Uterus (tissue), 4 donors: ENCODE results near the gene GNAT2. TPM values are rescaled to one million over a fixed set of nuclear protein-coding genes. Genes with fewer than 3 reads are reported as not detected.

Source experiments
- DNase-seq, 2 donors: peaks; one replicate each; pipeline ENCODE4 v3.0.0-alpha.2; 2019 to 2020
- H3K27ac ChIP-seq, 2 donors: fragments of 200-600 bp; sonication (generic); 1 replicate in 1 of 2; 2 replicates in 1 of 2; pipeline ENCODE4 v1.5.1; 2016 to 2018
- H3K27me3 ChIP-seq, 2 donors: fragments of 200-600 bp; sonication (generic); one replicate each; pipeline ENCODE4 v1.5.1; 2018 to 2019; ENCODE audit warnings: control low read depth in 1 of 2
- H3K36me3 ChIP-seq, 2 donors: fragments of 200-600 bp; sonication (generic); one replicate each; pipeline ENCODE4 v1.5.1; 2019; ENCODE audit warnings: control low read depth in 1 of 2
- H3K4me1 ChIP-seq, 2 donors: fragments of 200-600 bp; sonication (generic); one replicate each; pipeline ENCODE4 v1.5.1; 2018 to 2019; ENCODE audit warnings: control low read depth in 1 of 2
- H3K4me3 ChIP-seq, 2 donors: fragments of 200-600 bp; sonication (generic); 1 replicate in 1 of 2; 2 replicates in 1 of 2; pipeline ENCODE4 v1.5.1; 2018 to 2019; ENCODE audit warnings: mild to moderate bottlenecking in 1 of 2
- H3K9me3 ChIP-seq, 2 donors: fragments of 200-600 bp; sonication (generic); one replicate each; pipeline ENCODE4 v1.5.1; 2019; ENCODE audit warnings: control low read depth in 1 of 2
- POLR2A ChIP-seq, 2 donors: fragments of 450-650 bp; IDR thresholded peaks; one replicate each; pipeline ENCODE4 v1.6.1; 2016; ENCODE audit warnings: antibody characterized with exemption in 2 of 2, mild to moderate bottlenecking in 1 of 2, moderate library complexity in 1 of 2
- intact Hi-C: fragments of 100-400 bp; cut with DNase I; formaldehyde crosslinking; loops from one replicate; pipeline ENCODE4 v1.15.1; 2023; ENCODE audit warnings: low total_unique reads
- total RNA-seq, 4 donors: library from RNA; depleted of rRNA in 3 of 4; stranded (reverse); fragments of >200 nt in 3 of 4; gene quantifications; one replicate each; pipeline versions ENCODE4 v1.1.0 to v1.2.4, GENCODE V29; 2014 to 2023
- TF ChIP-seq, protein P1 (sequence below), 4 experiments: fragments of 200-600 bp in 2 of 4; fragments of 450-650 bp in 2 of 4; sonication (generic) in 2 of 4; IDR thresholded peaks; one replicate each; pipeline ENCODE4 v1.5.1; 2016 to 2019; ENCODE audit warnings: antibody characterized with exemption in 4 of 4, mild to moderate bottlenecking in 2 of 4, moderate library complexity in 1 of 4
- donor health status: DM: yes; HTN: yes; CAD: no.

Gene GNAT2
- total RNA-seq, 4 donors from 2014 or later: not detected

DNA sequence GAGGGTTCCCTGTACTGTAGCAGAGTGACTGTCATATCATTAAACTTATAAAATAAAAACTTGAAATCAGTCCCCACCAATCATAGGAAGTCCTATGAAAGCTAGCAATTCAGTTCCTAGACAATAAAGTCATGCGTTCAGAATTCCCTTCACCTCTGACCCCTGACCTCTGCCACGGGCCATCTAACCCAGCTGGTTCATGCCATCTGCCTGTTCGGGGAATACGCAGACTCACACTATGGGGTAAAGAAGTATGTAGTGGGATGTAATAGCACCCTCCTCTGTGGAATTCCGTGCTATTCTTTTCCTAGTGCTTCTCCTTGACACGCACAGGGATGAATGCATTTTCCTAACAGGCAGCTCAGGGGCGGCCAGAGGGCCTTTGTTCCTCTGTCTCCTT lies 38.6 kb upstream of the GNAT2 start:
- no peak for DNase-seq
- Histone ChIP-seq H3K9me3 (no peaks in the 10 kb centered on the region), H3K4me1 (no peaks in the 10 kb centered on the region), H3K36me3 (no peaks in the 10 kb centered on the region), H3K4me3 (no peak overlapping the region), H3K27me3 (no peaks in the 10 kb centered on the region), H3K27ac (no peak overlapping the region)
- no peak for TF ChIP-seq POLR2A (IDR thresholded peaks at IDR 0.05)
- TF ChIP-seq, protein P1, sequence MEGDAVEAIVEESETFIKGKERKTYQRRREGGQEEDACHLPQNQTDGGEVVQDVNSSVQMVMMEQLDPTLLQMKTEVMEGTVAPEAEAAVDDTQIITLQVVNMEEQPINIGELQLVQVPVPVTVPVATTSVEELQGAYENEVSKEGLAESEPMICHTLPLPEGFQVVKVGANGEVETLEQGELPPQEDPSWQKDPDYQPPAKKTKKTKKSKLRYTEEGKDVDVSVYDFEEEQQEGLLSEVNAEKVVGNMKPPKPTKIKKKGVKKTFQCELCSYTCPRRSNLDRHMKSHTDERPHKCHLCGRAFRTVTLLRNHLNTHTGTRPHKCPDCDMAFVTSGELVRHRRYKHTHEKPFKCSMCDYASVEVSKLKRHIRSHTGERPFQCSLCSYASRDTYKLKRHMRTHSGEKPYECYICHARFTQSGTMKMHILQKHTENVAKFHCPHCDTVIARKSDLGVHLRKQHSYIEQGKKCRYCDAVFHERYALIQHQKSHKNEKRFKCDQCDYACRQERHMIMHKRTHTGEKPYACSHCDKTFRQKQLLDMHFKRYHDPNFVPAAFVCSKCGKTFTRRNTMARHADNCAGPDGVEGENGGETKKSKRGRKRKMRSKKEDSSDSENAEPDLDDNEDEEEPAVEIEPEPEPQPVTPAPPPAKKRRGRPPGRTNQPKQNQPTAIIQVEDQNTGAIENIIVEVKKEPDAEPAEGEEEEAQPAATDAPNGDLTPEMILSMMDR (IDR thresholded peaks at IDR 0.05): no peak
- intact Hi-C loops: loop anchor here (10.0 kb wide), 1 partner anchor 327 kb away; the partner anchor contains the start of gene AHCYL1

DNA sequence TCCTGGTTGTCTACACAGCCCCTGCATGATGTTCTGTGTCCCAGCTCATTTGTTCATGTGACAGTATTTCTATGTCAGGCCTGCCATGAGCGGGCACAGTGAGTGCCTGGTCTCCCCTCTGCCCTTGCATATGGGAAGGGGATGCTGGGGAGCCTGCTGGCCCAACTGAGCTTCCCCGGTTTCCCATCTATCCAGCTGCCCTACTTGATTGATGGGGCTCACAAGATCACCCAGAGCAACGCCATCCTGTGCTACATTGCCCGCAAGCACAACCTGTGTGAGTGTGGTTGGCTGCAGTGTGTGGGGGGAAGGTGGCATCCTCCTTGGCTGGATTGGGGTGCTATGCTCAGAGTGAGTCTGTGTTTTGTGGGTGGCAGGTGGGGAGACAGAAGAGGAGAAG lies 38.0 kb upstream of the GNAT2 start:
- H3K27ac ChIP-seq: no peak overlapping the region
- H3K4me3 ChIP-seq: no peak overlapping the region
- no peaks in the 10 kb centered on the region for H3K9me3 ChIP-seq
- no peaks in the 10 kb centered on the region for H3K27me3 ChIP-seq
- no peaks in the 10 kb centered on the region for H3K4me1 ChIP-seq
- no peaks in the 10 kb centered on the region for H3K36me3 ChIP-seq
- no peak for DNase-seq
- TF ChIP-seq POLR2A (IDR thresholded peaks at IDR 0.05): no peak
- TF ChIP-seq, protein P1 (IDR thresholded peaks at IDR 0.05): no peak
- intact Hi-C loops: loop anchor here (10.0 kb wide), 1 partner anchor 327 kb away; the partner anchor contains the start of gene AHCYL1

DNA sequence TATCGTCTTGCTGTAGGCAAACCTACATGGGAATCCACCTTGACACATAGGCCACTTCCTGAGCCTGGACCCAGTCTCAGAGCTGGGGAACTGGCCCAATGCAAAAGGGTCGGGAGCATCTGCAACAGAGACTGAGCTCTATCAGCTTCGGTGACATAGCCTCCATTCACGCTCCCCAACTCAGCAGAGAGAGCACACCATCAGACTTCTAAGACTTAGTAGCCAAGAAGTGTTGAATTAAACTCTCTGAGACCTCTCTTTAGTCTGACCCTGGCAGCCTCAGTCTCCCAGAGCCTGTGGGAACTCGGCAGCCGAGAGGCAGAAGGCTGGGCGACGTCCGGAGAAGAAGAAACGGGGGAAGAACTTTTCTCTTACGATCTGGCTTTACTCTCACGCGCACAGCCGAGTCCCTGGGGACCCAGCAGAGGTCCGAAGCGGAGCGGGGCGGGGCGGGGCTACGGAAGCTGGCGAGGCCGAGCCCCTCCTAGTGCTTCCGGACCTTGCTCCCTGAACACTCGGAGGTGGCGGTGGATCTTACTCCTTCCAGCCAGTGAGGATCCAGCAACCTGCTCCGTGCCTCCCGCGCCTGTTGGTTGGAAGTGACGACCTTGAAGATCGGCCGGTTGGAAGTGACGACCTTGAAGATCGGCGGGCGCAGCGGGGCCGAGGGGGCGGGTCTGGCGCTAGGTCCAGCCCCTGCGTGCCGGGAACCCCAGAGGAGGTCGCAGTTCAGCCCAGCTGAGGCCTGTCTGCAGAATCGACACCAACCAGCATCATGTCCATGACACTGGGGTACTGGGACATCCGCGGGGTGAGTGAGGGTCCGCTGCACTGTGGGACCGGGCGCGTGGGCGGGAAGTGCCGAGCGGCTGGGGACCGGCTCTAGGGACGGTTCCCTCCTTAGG lies 36.5 kb upstream of the GNAT2 start, which contains the start of gene GSTM4:
GSTM4 (plus strand) TSS at position 485 of the 905 bp plus-strand sequence; CDS start at position 776, 291 bp downstream.
- TF ChIP-seq POLR2A (IDR thresholded peaks at IDR 0.05): peak in 1 of 2 donors; percentile 43
- TF ChIP-seq, protein P1 (IDR thresholded peaks at IDR 0.05): peak; percentile 13 to 35 (median 20)
- H3K27me3 ChIP-seq: no peaks in the 10 kb centered on the region
- peak within 1 kb of the TSS; percentile 82 to 88 for H3K27ac ChIP-seq
- intact Hi-C loops: loop anchor here (10.0 kb wide), 1 partner anchor 329 kb away; the partner anchor contains the start of gene AHCYL1
- no peaks in the 10 kb centered on the region for H3K36me3 ChIP-seq
- peak; percentile 88 for DNase-seq
- H3K4me3 ChIP-seq: peak within 1 kb of the TSS; percentile 48 to 54
- no peaks in the 10 kb centered on the region for H3K9me3 ChIP-seq
- no peaks in the 10 kb centered on the region for H3K4me1 ChIP-seq

DNA sequence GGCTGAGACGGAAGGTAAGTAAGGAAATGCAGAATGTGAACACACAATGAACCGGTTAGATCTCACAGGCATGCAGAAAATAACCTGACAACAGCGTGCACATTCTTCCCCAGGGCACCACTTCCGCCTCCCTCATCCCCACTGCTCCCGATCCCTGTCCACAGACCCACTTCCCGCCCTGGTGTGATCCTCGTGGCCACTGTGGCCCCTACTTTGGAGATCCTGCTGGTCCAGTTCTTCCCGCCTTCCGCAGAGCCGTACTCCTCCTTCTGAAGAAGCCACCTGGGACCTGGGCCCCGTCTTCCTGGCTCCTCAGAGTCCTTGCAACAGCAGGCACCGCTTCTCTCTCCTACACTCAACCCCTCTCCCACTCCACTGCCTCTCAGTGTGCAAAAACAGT lies 35.1 kb upstream of the GNAT2 start:
- Histone ChIP-seq H3K27me3 (no peaks in the 10 kb centered on the region), H3K36me3 (no peaks in the 10 kb centered on the region), H3K4me3 (no peak overlapping the region), H3K4me1 (no peaks in the 10 kb centered on the region), H3K27ac (peak overlapping the region in 1 of 2 donors; percentile 88), H3K9me3 (no peaks in the 10 kb centered on the region)
- intact Hi-C loops: loop anchor here (10.0 kb wide), 1 partner anchor 330 kb away; the partner anchor contains the start of gene AHCYL1
- DNase-seq: no peak
- TF ChIP-seq, protein P1 (IDR thresholded peaks at IDR 0.05): no peak
- TF ChIP-seq POLR2A (IDR thresholded peaks at IDR 0.05): no peak

DNA sequence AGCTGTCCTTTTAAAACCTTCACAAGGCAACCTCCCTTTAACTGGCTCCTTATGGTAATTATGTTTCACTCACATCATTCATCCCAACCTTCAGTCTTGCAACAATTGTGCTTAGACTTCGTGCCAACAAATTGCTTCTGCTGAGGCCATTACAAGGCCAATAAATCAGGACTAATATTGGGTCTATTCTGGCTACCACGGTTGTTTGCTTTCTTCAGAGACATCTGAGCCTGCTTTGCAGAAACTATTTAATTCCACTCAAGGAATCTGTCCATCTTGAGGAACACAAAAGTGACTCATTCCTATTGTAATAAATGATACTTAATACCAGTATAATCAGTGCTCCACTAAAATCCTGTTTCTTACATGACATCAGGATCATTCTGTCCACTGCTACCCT lies 33.9 kb upstream of the GNAT2 start:
- no peak for DNase-seq
- no peak overlapping the region for H3K27ac ChIP-seq
- H3K4me1 ChIP-seq: no peaks in the 10 kb centered on the region
- no peaks in the 10 kb centered on the region for H3K27me3 ChIP-seq
- no peak overlapping the region for H3K4me3 ChIP-seq
- TF ChIP-seq POLR2A (IDR thresholded peaks at IDR 0.05): no peak
- TF ChIP-seq, protein P1 (IDR thresholded peaks at IDR 0.05): no peak
- H3K9me3 ChIP-seq: no peaks in the 10 kb centered on the region
- intact Hi-C loops: loop anchor here (10.0 kb wide), 1 partner anchor 331 kb away; the partner anchor contains the start of gene AHCYL1
- H3K36me3 ChIP-seq: no peaks in the 10 kb centered on the region
